H1 (cell line): Measurements from ENCODE around the gene LMNA. TPM values are rescaled to one million over a fixed set of nuclear protein-coding genes. Genes with fewer than 3 reads are reported as not detected.

Experiments used
- ATF2 ChIP-seq: IDR thresholded peaks from 2 replicates; pipeline ENCODE4 v1.6.1; 2012; ENCODE audit warnings: low read length, inconsistent platforms
- EGR1 ChIP-seq: IDR thresholded peaks from 2 replicates; pipeline ENCODE4 v1.6.1; 2011; ENCODE audit warnings: low read depth, low read length, borderline replicate concordance
- GABPA ChIP-seq: IDR thresholded peaks from 2 replicates; pipeline ENCODE4 v1.6.1; 2011; ENCODE audit warnings: mild to moderate bottlenecking, low read length, moderate library complexity, borderline replicate concordance; ENCODE audit not compliant: insufficient read depth
- MAFK ChIP-seq: IDR thresholded peaks from 2 replicates; pipeline ENCODE4 v1.6.1; 2012; ENCODE audit warnings: low read depth, mild to moderate bottlenecking, improper control_type of control experiment, low read length
- TAF7 ChIP-seq: optimal IDR thresholded peaks from 2 replicates; pipeline ENCODE3; 2011; ENCODE audit warnings: low read depth, mild to moderate bottlenecking, inconsistent platforms, low read length, moderate library complexity, borderline replicate concordance
- TBP ChIP-seq: IDR thresholded peaks from 2 replicates; pipeline ENCODE4 v1.6.1; 2011; ENCODE audit warnings: low read depth, low read length, improper control_type of control experiment
- TEAD4 ChIP-seq: IDR thresholded peaks from 2 replicates; pipeline ENCODE4 v1.6.1; 2012; ENCODE audit warnings: low read depth, low read length, inconsistent platforms, mixed read lengths
- polyA plus RNA-seq, 7 experiments: library from polyadenylated mRNA; depleted of rRNA in 3 of 7; stranded (reverse) in 5 of 7; unstranded in 2 of 7; fragments of >200 nt in 5 of 7; fragments of 200-250 nt in 2 of 7; gene quantifications; 1 replicate in 5 of 7; 2 replicates in 1 of 7; 4 replicates in 1 of 7; pipeline versions ENCODE4 v1.2.1 to v1.2.3, GENCODE V29; 2011 to 2013; ENCODE audit warnings: missing spikeins in 2 of 7, mixed read lengths in 2 of 7
- total RNA-seq: library from RNA; stranded (reverse); fragmentation: NEBNext Ultra II Directional; extraction: Animal tissue kit (Norgen Biotek cat#: 25700); gene quantifications from 2 replicates; pipeline ENCODE4 v1.2.1, GENCODE V29; 2021

LMNA gene
- total and polyA plus RNA-seq, 2 of the 8 experiments (the other 6 are each of a cell fraction or from before 2014, with no cell fraction given), result 25.8 to 46.8 TPM

- TF ChIP-seq ATF2, result no peak
- TF ChIP-seq TEAD4, result no peak
- TF ChIP-seq EGR1, result no peak
- no peak for TF ChIP-seq TBP
- no peak for TF ChIP-seq MAFK
- TF ChIP-seq GABPA, result no peak
- no peak for TF ChIP-seq TAF7
These were observed 58.4 kb downstream of the LMNA start (continued) for GRCh38 chr1:156172696-156173470.
